Measurements from ENCODE around the gene REG3A. TPM values are rescaled to one million over a fixed set of nuclear protein-coding genes. Genes with fewer than 3 reads are reported as not detected.

REG3A gene
- total and polyA plus RNA-seq, 2 of the 8 experiments (the other 6 are each of a cell fraction or from before 2014, with no cell fraction given) = not detected

DNA sequence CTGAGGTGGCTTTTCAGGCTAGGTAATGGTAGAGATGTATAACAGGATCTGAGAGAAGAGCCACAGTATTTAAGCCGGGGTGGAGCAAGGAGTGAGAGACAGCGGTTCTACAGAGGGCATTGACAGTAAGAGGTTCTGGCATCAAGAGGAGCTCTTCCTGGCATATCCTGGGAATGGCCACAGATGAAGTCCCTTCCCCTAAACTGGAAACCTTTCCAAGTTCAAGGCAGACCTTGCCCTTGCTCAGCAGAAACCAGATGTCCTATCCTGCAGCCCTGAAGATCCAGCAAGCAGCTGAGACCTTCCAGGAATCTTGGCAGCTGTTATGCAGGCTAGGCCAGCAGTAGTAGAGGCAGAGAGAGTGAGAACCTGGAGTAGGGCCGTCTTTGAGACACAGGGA is 21.2 kb downstream of the REG3A start (continued):
- TF ChIP-seq, protein P1, sequence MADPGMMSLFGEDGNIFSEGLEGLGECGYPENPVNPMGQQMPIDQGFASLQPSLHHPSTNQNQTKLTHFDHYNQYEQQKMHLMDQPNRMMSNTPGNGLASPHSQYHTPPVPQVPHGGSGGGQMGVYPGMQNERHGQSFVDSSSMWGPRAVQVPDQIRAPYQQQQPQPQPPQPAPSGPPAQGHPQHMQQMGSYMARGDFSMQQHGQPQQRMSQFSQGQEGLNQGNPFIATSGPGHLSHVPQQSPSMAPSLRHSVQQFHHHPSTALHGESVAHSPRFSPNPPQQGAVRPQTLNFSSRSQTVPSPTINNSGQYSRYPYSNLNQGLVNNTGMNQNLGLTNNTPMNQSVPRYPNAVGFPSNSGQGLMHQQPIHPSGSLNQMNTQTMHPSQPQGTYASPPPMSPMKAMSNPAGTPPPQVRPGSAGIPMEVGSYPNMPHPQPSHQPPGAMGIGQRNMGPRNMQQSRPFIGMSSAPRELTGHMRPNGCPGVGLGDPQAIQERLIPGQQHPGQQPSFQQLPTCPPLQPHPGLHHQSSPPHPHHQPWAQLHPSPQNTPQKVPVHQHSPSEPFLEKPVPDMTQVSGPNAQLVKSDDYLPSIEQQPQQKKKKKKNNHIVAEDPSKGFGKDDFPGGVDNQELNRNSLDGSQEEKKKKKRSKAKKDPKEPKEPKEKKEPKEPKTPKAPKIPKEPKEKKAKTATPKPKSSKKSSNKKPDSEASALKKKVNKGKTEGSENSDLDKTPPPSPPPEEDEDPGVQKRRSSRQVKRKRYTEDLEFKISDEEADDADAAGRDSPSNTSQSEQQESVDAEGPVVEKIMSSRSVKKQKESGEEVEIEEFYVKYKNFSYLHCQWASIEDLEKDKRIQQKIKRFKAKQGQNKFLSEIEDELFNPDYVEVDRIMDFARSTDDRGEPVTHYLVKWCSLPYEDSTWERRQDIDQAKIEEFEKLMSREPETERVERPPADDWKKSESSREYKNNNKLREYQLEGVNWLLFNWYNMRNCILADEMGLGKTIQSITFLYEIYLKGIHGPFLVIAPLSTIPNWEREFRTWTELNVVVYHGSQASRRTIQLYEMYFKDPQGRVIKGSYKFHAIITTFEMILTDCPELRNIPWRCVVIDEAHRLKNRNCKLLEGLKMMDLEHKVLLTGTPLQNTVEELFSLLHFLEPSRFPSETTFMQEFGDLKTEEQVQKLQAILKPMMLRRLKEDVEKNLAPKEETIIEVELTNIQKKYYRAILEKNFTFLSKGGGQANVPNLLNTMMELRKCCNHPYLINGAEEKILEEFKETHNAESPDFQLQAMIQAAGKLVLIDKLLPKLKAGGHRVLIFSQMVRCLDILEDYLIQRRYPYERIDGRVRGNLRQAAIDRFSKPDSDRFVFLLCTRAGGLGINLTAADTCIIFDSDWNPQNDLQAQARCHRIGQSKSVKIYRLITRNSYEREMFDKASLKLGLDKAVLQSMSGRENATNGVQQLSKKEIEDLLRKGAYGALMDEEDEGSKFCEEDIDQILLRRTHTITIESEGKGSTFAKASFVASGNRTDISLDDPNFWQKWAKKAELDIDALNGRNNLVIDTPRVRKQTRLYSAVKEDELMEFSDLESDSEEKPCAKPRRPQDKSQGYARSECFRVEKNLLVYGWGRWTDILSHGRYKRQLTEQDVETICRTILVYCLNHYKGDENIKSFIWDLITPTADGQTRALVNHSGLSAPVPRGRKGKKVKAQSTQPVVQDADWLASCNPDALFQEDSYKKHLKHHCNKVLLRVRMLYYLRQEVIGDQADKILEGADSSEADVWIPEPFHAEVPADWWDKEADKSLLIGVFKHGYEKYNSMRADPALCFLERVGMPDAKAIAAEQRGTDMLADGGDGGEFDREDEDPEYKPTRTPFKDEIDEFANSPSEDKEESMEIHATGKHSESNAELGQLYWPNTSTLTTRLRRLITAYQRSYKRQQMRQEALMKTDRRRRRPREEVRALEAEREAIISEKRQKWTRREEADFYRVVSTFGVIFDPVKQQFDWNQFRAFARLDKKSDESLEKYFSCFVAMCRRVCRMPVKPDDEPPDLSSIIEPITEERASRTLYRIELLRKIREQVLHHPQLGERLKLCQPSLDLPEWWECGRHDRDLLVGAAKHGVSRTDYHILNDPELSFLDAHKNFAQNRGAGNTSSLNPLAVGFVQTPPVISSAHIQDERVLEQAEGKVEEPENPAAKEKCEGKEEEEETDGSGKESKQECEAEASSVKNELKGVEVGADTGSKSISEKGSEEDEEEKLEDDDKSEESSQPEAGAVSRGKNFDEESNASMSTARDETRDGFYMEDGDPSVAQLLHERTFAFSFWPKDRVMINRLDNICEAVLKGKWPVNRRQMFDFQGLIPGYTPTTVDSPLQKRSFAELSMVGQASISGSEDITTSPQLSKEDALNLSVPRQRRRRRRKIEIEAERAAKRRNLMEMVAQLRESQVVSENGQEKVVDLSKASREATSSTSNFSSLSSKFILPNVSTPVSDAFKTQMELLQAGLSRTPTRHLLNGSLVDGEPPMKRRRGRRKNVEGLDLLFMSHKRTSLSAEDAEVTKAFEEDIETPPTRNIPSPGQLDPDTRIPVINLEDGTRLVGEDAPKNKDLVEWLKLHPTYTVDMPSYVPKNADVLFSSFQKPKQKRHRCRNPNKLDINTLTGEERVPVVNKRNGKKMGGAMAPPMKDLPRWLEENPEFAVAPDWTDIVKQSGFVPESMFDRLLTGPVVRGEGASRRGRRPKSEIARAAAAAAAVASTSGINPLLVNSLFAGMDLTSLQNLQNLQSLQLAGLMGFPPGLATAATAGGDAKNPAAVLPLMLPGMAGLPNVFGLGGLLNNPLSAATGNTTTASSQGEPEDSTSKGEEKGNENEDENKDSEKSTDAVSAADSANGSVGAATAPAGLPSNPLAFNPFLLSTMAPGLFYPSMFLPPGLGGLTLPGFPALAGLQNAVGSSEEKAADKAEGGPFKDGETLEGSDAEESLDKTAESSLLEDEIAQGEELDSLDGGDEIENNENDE (IDR thresholded peaks at IDR 0.05; ENCODE audit: insufficient replicate concordance, low read length) = no peak
- TF ChIP-seq ZNF274 (IDR thresholded peaks at IDR 0.05; ENCODE audit: borderline replicate concordance, extremely low read depth, low read length) (no peak), SP2 (IDR thresholded peaks at IDR 0.05; ENCODE audit: low read length) (no peak), NANOG (IDR thresholded peaks at IDR 0.05; ENCODE audit: insufficient read depth, low read depth, low read length, poor library complexity, severe bottlenecking) (no peak)

Data from H1 (cell line).